ENCODE measurements around the gene NLRP1. TPM values are rescaled to one million over a fixed set of nuclear protein-coding genes. Genes with fewer than 3 reads are reported as not detected.
A peak's percentile ranks its signal among the peaks of the same experiment; 100 is the strongest.

Gene NLRP1
- total and polyA plus RNA-seq, 7 experiments from 2014 or later, result 27.7 to 360 (median 241) TPM

- peaks cover 9 to 44% (median 32%) of the 10 kb centered on the region in 5 donors for H3K36me3 Mint-ChIP-seq
Observed at GRCh38 chr17:5561736-5562571, 22.4 kb downstream of the NLRP1 start.

DNA sequence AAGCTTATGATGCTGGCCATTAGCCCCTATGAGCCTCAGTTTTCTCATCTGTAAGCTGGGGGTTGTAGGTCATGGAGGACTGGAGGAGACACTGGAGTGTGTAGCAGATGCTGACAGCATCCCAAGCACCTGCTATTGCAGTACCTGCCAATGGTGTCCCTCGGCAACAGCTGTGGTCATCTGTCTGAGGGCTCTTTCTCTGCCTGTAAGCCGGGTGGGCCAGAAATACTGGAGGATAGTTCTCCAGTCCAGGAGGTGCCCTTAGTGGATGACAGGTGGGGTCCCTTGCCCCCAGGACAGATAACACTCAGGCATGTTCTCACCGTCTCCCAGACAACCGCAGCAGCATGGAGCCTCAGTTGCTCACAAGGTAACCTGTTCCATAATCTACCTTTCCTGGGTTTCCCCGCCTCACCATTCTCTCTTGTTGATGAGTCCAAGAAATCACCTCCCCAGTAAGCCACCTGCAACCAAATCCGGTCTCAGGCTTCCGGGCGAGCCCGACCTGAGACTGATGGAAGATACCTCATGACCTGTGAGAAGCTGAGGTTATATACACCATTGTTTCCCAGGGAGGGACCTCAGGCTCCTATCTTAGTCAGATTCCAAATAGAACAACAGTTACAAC, 23.8 kb downstream of the NLRP1 start:
- Mint-ChIP-seq H3K27ac (peak overlapping the region in 3 of 9 donors; percentile 6 to 62 (median 28)), H3K9me3 (peaks cover 0 to 5% (median 0%) of the 10 kb centered on the region in 11 donors), H3K4me3 (no peak overlapping the region), H3K4me1 (peaks cover 14 to 55% (median 38%) of the 10 kb centered on the region in 7 donors), H3K27me3 (no peaks in the 10 kb centered on the region), H3K36me3 (peaks cover 6 to 44% (median 30%) of the 10 kb centered on the region in 5 donors)
- intact Hi-C loops (cut with micrococcal nuclease), result no loop called here
- H3K36me3 ChIP-seq (ENCODE audit: control insufficient read depth in 2 of 3, insufficient read depth in 3 of 3, low read length in 3 of 3), result peaks cover 5 to 66% (median 11%) of the 10 kb centered on the region in 3 experiments
- no peak for ATAC-seq
- no peak overlapping the region for H3K27ac ChIP-seq (ENCODE audit: low read depth, low read length)
- no peak overlapping the region for H3K4me3 ChIP-seq (ENCODE audit: low read length)
- H3K4me1 ChIP-seq (ENCODE audit: control insufficient read depth in 2 of 2, insufficient read depth in 2 of 2, low read length in 2 of 2), result no peaks in the 10 kb centered on the region
- ChIA-PET CTCF (no interaction called here), POLR2A (no interaction called here)
- H3K27me3 ChIP-seq (ENCODE audit: control insufficient read depth in 2 of 2, insufficient read depth in 2 of 2, low read length in 2 of 2), result no peaks in the 10 kb centered on the region
- DNase-seq, result no peak
- no peaks in the 10 kb centered on the region for H3K9me3 ChIP-seq (ENCODE audit: control insufficient read depth in 2 of 3, low read length in 3 of 3)

More at GRCh38 chr17:5561736-5562571, 22.4 kb downstream of the NLRP1 start:
- Histone ChIP-seq H3K4me1 (ENCODE audit: control insufficient read depth in 2 of 2, insufficient read depth in 2 of 2, low read length in 2 of 2) (no peaks in the 10 kb centered on the region), H3K36me3 (ENCODE audit: control insufficient read depth in 2 of 3, insufficient read depth in 3 of 3, low read length in 3 of 3) (peaks cover 5 to 58% (median 11%) of the 10 kb centered on the region in 3 experiments), H3K9me3 (ENCODE audit: control insufficient read depth in 2 of 3, low read length in 3 of 3) (no peaks in the 10 kb centered on the region), H3K27me3 (ENCODE audit: control insufficient read depth in 2 of 2, insufficient read depth in 2 of 2, low read length in 2 of 2) (no peaks in the 10 kb centered on the region), H3K4me3 (ENCODE audit: low read length) (no peak overlapping the region), H3K27ac (ENCODE audit: low read depth, low read length) (no peak overlapping the region)
- ChIA-PET CTCF (interaction anchor here (0.9 kb wide), 1 partner anchor 292 kb away, joined by 3 read pairs; no protein-coding TSS in a partner anchor), POLR2A (interaction anchor here (0.5 kb wide), 1 partner anchor 56 kb away, joined by 3 read pairs; no protein-coding TSS in a partner anchor)
- no peaks in the 10 kb centered on the region for H3K27me3 Mint-ChIP-seq
- intact Hi-C loops (cut with micrococcal nuclease), result no loop called here
- H3K9me3 Mint-ChIP-seq, result peaks cover 0 to 5% (median 0%) of the 10 kb centered on the region in 11 donors
- DNase-seq (no peak), ATAC-seq (no peak)
- H3K4me3 Mint-ChIP-seq, result no peak overlapping the region
- peaks cover 12 to 66% (median 47%) of the 10 kb centered on the region in 7 donors for H3K4me1 Mint-ChIP-seq
- H3K27ac Mint-ChIP-seq, result peak overlapping the region in 6 of 9 donors; percentile 28 to 87 (median 82)

- Histone ChIP-seq H3K27me3 (ENCODE audit: control insufficient read depth in 2 of 2, insufficient read depth in 2 of 2, low read length in 2 of 2) (no peaks in the 10 kb centered on the region), H3K4me3 (ENCODE audit: low read length) (no peak overlapping the region), H3K4me1 (ENCODE audit: control insufficient read depth in 2 of 2, insufficient read depth in 2 of 2, low read length in 2 of 2) (no peaks in the 10 kb centered on the region), H3K9me3 (ENCODE audit: control insufficient read depth in 2 of 3, low read length in 3 of 3) (no peaks in the 10 kb centered on the region), H3K36me3 (ENCODE audit: control insufficient read depth in 2 of 3, insufficient read depth in 3 of 3, low read length in 3 of 3) (peaks cover 6 to 77% (median 11%) of the 10 kb centered on the region in 3 experiments), H3K27ac (ENCODE audit: low read depth, low read length) (no peak overlapping the region)
- H3K27ac Mint-ChIP-seq, result peak overlapping the region in 4 of 9 donors; percentile 3 to 83 (median 50)
- DNase-seq (no peak), ATAC-seq (no peak)
- peaks cover 6 to 48% (median 35%) of the 10 kb centered on the region in 5 donors for H3K36me3 Mint-ChIP-seq
- peaks cover 0 to 2% (median 0%) of the 10 kb centered on the region in 11 donors for H3K9me3 Mint-ChIP-seq
- intact Hi-C loops (cut with micrococcal nuclease), result no loop called here
- H3K4me1 Mint-ChIP-seq, result peaks cover 17 to 48% (median 31%) of the 10 kb centered on the region in 7 donors
- POLR2A ChIA-PET, result no interaction called here
- no peaks in the 10 kb centered on the region for H3K27me3 Mint-ChIP-seq
- H3K4me3 Mint-ChIP-seq, result no peak overlapping the region
- CTCF ChIA-PET, result no interaction called here
Observed at GRCh38 chr17:5558815-5559785, 25.2 kb downstream of the NLRP1 start.

GRCh38 chr17:5557990-5558389, 26.3 kb downstream of the NLRP1 start:
- H3K9me3 ChIP-seq (ENCODE audit: control insufficient read depth in 2 of 3, low read length in 3 of 3), result no peaks in the 10 kb centered on the region
- peaks cover 12 to 44% (median 25%) of the 10 kb centered on the region in 7 donors for H3K4me1 Mint-ChIP-seq
- intact Hi-C loops (cut with micrococcal nuclease), result no loop called here
- H3K4me3 Mint-ChIP-seq, result no peak overlapping the region
- no peak overlapping the region for H3K27ac Mint-ChIP-seq
- CTCF ChIA-PET, result no interaction called here
- H3K27ac ChIP-seq (ENCODE audit: low read depth, low read length), result no peak overlapping the region
- no peaks in the 10 kb centered on the region for H3K4me1 ChIP-seq (ENCODE audit: control insufficient read depth in 2 of 2, insufficient read depth in 2 of 2, low read length in 2 of 2)
- POLR2A ChIA-PET, result no interaction called here
- ATAC-seq (no peak), DNase-seq (no peak)
- H3K36me3 Mint-ChIP-seq, result peaks cover 8 to 49% (median 34%) of the 10 kb centered on the region in 5 donors
- no peaks in the 10 kb centered on the region for H3K27me3 ChIP-seq (ENCODE audit: control insufficient read depth in 2 of 2, insufficient read depth in 2 of 2, low read length in 2 of 2)
- no peak overlapping the region for H3K4me3 ChIP-seq (ENCODE audit: low read length)
- peaks cover 0 to 2% (median 0%) of the 10 kb centered on the region in 11 donors for H3K9me3 Mint-ChIP-seq
- H3K36me3 ChIP-seq (ENCODE audit: control insufficient read depth in 2 of 3, insufficient read depth in 3 of 3, low read length in 3 of 3), result peaks cover 15 to 88% (median 17%) of the 10 kb centered on the region in 3 experiments
- no peaks in the 10 kb centered on the region for H3K27me3 Mint-ChIP-seq

- CTCF ChIA-PET, result no interaction called here
- intact Hi-C loops (cut with micrococcal nuclease), result no loop called here
- no peak for DNase-seq
- Mint-ChIP-seq H3K4me3 (no peak overlapping the region), H3K27me3 (no peaks in the 10 kb centered on the region), H3K9me3 (peaks cover 0 to 2% (median 0%) of the 10 kb centered on the region in 11 donors), H3K4me1 (peaks cover 13 to 46% (median 26%) of the 10 kb centered on the region in 7 donors), H3K27ac (peak overlapping the region in 2 of 9 donors; percentile 25 to 39), H3K36me3 (peaks cover 13 to 50% (median 37%) of the 10 kb centered on the region in 5 donors)
- no peaks in the 10 kb centered on the region for H3K9me3 ChIP-seq (ENCODE audit: control insufficient read depth in 2 of 3, low read length in 3 of 3)
- no peak overlapping the region for H3K27ac ChIP-seq (ENCODE audit: low read depth, low read length)
- H3K4me3 ChIP-seq (ENCODE audit: low read length), result no peak overlapping the region
- no peaks in the 10 kb centered on the region for H3K27me3 ChIP-seq (ENCODE audit: control insufficient read depth in 2 of 2, insufficient read depth in 2 of 2, low read length in 2 of 2)
- no peaks in the 10 kb centered on the region for H3K4me1 ChIP-seq (ENCODE audit: control insufficient read depth in 2 of 2, insufficient read depth in 2 of 2, low read length in 2 of 2)
- H3K36me3 ChIP-seq (ENCODE audit: control insufficient read depth in 2 of 3, insufficient read depth in 3 of 3, low read length in 3 of 3), result peaks cover 18 to 89% (median 18%) of the 10 kb centered on the region in 3 experiments
- no peak for ATAC-seq
- POLR2A ChIA-PET, result no interaction called here
Observed at GRCh38 chr17:5557485-5557884, 26.8 kb downstream of the NLRP1 start.

GRCh38 chr17:5555254-5555653, 29.1 kb downstream of the NLRP1 start:
- Histone ChIP-seq H3K27me3 (ENCODE audit: control insufficient read depth in 2 of 2, insufficient read depth in 2 of 2, low read length in 2 of 2) (no peaks in the 10 kb centered on the region), H3K4me3 (ENCODE audit: low read length) (no peak overlapping the region), H3K4me1 (ENCODE audit: control insufficient read depth in 2 of 2, insufficient read depth in 2 of 2, low read length in 2 of 2) (no peaks in the 10 kb centered on the region), H3K9me3 (ENCODE audit: control insufficient read depth in 2 of 3, low read length in 3 of 3) (no peaks in the 10 kb centered on the region), H3K36me3 (ENCODE audit: control insufficient read depth in 2 of 3, insufficient read depth in 3 of 3, low read length in 3 of 3) (peaks cover 18 to 92% (median 25%) of the 10 kb centered on the region in 3 experiments), H3K27ac (ENCODE audit: low read depth, low read length) (no peak overlapping the region)
- Mint-ChIP-seq H3K27ac (peak overlapping the region in 7 of 9 donors; percentile 6 to 80 (median 71)), H3K4me1 (peaks cover 17 to 46% (median 26%) of the 10 kb centered on the region in 7 donors), H3K9me3 (peaks cover 0 to 2% (median 0%) of the 10 kb centered on the region in 11 donors), H3K4me3 (no peak overlapping the region), H3K27me3 (no peaks in the 10 kb centered on the region), H3K36me3 (peaks cover 23 to 61% (median 52%) of the 10 kb centered on the region in 5 donors)
- CTCF ChIA-PET, result interaction anchor here (0.6 kb wide), 1 partner anchor 151 kb away, joined by 5 read pairs; no protein-coding TSS in a partner anchor
- ATAC-seq (no peak), DNase-seq (no peak)
- POLR2A ChIA-PET, result interaction anchor here (1.0 kb wide), 1 partner anchor 28 kb away, joined by 4 read pairs; no protein-coding TSS in a partner anchor
- intact Hi-C loops (cut with micrococcal nuclease), result no loop called here
